ENCODE results near the gene BCL11A.

BCL11A gene

DNA sequence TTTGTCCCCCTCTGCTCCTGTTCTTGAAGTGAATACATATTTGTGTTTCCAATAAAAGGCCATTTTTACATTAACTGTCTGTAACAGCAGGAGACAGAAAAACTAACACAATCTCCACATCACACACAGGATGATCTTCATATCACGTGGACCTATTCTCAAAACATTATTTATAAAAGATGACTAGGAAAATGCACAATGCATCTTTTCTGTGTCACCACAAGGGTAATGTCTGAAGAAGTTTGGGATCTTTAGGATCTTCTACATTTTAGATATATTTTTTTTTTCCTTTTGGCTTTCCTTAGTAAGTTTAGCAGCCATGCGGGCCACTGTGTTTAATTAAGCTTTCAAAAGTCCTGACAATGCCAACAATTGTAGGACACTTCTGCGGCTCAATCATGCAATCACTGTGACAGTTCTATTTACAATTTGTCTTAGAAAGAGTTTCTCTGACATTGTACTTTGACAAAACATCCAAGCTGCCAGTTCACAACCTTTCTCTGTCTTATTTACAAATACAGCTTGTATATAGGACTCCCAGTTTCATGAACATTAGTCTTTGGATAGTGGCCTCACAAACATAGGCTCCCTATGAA, 12.3 kb downstream of the BCL11A start:
- peak; percentile 5 for DNase-seq

DNA sequence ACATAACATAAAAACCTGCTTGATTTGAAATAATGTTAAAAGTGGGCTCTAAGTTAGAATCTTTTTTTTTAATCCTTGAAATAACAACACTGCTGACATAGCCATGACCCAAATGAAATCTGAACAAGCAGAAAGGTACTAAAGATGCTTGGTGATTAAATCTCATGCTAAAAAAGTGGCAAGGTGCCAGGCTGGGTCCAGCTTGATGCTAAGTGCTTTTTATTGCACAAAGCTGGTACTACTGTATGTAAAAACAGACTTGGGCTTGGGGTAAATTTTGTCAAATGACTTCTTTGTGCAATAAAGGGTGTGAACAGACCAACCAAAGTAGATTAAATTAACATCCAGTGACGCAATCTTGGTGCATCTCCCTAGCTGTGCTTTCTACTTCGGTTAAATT, 13.4 kb downstream of the BCL11A start:
- DNase-seq, result peak; percentile 54

DNA sequence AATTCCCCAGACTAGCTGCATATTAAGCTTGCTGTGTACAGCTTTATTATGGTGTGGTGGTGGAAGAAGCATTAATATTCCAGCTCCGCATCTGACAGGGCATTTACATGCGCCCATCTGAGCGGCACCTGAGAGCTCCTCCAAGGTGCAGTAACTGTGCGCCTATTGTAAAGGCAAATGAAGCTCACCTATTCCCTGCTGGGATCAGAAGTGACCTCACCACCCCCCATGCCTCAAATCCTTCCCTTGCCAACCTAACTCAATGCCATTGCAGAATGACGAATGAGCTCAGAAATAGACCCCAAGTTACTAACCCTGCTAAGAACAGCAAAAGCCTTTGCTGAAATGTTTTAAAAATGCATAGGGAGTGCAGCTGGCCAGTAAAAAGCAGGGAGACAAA, 14.3 kb downstream of the BCL11A start:
- no peak for DNase-seq

DNA sequence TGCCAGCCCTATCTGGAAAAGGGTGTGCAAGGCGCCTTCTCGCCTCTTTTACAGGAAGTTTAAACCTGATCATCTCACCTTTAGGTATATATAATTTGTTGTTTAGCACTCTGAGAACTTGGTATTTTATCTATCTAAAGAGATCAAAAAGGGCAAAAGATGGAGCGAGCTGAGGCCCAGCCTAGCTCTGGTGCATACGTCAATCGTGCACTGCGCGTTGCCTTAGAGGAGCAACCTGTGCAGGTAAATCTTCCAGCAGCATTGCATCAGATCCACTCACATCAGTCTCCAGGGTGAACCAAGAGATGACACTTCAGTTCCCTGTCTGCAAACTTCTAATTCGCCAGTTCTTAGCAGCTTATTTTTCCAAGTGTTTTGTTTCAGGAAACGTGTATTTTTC, 15.4 kb downstream of the BCL11A start:
- DNase-seq, result no peak

DNA sequence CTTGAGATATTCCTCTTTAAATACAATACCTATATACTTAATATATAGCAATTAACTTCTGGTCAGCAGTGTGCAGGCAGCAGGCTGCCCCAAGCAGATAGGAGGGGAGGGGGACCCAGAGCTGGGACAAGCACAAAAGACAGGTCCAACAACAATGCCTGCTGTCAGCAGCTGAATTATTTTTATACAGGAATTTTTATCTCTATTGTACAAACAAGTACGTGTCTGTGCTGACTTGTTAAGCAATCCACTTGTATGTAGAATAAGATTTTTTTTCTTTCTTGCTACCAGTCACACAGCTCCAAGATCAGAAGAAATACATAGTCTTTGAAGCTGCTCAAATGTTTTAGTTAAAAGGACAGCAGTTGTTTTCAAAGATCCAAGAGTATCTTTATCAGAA, 16.7 kb downstream of the BCL11A start:
- DNase-seq, result no peak

DNA sequence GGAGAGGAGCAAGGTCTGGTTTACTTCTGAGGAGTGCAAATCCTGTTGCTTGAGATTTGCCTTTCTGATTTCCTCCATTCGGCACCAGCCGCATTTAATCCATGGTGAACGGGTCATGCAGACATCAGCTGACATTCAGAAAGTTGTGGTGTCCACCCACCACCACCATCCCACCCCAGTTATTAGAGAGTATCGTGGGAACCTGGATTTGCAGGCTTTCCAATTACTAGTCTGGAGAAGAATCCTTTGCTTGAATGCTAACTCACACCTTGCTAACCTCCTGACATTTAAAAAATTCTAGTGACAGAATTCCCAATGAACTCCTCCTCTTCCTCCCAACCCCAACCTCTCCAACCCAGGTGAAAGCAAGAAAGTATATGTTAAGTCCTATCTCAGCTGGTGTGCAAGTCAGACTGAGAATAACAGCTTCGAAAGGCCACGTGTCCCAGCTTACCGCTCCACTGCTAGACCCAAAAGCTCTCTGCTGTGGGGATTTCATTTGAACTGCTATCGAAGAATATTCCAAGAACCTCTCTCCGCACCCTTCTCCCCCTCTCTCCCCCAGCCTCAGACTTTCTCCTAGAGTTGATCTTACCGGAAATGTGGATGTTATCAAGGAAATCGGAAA, 17.7 kb downstream of the BCL11A start:
- DNase-seq, result no peak

DNA sequence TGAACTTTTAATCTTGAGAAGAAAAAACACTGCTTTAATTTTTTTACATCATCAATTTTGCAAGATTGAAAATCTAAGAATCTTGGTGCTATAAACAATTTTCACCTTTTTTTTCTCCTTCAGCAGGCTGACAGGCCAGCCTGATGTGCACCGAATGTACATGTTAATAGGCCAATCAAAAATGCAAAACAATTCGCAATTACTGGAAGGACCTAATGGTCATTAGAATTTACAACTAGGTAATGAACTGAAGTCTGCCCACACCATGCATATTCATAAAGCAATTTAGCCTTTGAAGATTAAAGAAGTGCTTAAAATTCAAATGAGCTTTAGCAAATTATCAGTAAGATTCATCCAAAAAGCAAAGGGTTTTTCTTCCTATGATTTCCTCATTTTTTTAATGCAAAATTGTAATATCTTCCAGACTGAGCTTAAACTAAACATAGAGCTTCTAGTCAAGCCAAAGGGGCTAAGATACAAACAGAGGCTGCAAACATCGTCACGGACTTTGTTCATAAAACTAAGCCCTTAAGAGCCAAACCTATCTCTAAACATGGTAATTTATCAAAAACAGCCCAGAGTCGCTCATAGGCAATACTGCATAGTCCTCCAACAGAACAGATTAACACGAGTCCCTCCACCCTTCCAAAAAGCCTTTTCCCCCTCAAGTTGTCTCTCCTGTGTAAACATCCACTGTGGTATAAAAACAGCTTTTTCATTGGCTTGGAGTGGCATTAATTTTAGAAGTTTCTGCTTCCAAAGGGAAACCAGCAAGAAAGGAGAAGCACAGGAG, 18.4 kb downstream of the BCL11A start:
- DNase-seq, result no peak

DNA sequence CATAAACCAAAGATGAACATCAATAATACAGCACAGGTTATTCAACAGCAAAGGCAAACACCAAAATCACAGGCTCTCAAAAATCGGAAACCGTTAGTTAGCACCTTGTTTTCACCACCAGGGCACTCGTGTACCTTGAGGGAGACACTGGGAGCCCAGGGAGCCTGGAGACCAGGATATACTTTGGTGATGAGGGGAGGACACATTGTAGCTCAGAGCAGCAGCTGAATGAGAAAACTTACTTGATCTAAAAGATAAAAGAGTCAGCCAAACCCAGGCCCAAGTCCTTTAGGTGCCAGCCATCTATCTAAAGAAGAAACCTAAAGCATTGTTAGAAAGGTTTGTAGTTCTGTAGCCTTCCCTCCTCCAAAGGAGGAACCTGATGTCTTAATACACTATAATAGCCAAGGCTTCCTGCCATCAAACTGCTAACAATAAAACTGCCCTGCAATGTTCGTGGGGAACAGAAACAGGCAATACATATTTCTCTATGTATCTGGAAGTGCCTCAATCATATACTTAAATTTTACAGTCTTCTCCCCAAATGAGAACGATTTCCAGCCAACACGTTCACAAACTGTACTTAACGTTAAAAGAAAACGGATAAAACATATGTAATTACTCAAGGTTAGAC, 19.3 kb downstream of the BCL11A start:
- DNase-seq, result peak; percentile 55

DNA sequence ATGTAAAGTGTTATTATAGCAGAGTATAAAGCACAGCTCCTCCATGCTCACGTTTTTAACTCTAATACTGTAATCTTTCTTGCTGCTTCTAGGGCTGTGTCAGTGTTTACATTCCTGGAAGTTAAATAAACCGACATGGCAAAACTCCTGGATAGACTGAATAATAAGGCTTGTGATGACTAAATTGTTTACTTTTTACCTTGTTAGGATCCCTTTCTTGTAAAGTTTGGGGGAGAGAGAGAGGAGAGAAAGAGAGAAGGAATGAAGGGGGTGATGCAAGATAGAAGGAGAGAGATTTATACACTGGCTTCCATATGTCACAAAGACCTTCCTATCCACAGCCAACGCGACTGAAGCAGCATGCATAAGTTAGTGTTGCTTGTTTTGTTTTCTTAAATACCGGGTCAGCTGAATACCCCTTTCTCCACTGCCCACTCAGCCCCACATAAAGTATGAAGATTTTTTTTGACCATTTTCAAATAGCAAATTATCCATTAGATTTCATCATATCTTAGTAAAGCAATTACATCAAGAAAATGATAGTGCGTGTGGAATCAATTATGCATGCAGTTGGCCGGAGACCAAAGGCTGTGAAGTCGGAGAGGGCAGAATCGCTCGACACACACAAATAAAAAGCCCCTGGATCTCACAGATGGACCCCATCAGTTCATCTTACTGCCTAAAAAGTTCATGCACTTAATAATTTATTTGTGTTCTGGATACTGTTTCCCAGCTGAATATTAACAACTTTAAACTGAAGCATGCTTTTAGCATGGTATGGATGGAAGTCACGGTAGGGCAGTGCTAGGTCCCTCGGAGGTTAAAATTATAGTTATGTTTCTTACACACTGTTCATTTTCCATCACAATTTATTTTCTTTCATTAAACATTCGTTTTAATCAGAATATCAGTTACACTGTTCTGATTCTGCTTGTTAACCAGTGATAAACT, 20.1 kb downstream of the BCL11A start:
- peak; percentile 50 for DNase-seq

DNA sequence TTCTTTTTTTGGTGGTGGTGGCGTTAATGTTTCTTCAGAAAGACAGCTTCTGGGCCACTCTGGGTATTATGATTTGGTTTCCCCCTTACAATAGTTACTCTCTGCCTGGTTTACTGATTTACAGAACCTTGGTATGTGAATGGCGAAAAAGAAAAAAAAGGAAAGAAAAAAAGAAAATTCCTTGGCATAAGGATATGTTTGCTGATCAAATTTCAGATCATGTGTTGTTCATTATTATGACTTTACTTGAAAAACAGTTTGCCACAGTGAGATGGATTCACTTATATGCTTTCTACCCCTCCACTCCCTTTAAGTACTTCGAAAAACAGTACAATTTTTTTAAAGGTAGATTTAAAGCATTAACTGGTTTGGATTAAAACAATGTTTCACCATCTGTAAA, 21.0 kb downstream of the BCL11A start:
- no peak for DNase-seq

DNA sequence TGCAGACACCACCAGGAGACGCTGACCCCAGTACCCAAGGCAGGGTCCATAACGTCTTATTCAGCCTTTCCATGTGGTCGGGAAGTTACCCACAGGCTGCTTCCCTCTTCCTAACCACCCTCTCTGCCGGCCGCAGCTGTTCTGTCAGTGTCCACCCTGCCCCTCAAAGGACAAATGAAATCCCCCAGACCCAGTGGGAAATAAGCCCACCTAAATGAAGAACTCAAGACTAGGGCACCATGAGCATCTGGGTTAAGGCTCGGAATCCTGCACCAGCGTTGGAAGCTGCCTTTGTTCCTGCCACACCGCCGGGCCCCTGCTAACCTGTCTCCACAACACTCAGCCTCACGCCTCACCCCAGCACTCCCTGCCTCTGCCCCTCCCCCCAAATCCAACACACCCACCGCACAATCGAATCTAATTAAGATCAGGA, 21.7 kb downstream of the BCL11A start:
- no peak for DNase-seq

DNA sequence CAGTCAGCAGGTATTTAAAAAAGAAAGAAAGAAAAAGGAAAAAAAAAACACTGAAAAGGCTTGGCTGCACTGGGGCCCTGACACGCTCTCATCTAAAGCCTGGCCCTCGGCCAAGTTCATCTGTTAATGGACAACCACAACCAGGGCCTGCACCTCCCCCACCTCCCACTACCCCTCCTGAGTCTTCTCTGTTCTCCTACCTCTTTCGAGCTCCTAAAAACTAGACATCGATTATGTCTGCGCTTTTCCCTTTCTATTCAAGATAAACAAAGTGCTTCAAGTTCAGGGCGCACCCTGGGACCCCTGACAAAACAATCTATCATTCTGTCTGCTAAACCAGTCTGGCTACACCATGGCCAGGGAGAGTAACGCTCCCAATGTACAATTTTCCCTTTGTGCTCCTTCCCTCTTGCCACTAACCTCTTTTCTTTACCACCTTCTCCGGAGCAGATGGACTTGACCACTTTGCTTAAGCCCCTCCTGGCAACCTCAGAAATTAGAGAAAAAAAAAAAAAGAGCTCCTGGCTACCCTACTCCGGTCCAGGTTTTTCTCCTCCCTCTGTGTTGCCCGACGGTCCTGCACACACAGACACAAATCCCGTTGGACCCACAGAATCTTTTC, 22.7 kb downstream of the BCL11A start:
- peak; percentile 80 for DNase-seq

DNA sequence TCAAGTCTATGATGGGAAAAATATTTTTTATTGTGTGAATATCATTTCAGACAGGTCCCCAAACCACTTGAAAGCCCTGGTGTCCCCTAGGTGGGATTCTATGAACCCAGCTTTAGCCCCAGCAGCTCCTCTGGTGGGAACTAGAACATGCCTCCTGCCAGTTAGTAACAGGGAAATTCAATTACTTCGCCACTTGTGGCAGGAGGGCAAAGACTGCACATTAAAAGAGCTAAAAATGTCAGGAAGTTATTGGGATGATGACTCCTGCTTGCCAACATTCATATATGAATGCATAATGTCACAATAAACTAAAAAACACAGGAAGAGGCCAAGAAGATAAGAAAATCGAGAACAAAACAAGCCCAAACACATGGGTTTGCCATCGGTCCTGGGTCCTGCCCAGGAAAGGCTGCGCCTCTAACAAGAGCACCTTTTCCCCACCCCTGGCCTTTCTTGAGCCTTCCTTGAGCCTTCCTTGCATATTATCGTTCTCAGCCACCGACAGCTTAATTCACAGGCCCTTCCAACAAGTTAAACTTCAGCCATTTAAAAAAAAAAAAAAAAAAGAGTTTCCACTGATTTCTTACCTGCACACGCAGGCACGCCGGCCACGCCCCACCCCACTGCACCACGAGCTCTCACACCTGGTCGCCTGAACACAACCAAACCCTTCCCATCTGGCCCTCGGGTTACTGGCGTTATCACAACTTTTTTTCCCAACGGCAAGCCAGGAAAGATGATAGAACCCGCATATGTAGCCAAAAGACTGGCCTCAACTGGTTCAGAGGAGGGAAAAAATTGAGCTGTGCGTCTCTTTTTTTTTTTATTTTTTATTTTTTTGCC, 23.4 kb downstream of the BCL11A start:
- DNase-seq, result peak; percentile 77

DNA sequence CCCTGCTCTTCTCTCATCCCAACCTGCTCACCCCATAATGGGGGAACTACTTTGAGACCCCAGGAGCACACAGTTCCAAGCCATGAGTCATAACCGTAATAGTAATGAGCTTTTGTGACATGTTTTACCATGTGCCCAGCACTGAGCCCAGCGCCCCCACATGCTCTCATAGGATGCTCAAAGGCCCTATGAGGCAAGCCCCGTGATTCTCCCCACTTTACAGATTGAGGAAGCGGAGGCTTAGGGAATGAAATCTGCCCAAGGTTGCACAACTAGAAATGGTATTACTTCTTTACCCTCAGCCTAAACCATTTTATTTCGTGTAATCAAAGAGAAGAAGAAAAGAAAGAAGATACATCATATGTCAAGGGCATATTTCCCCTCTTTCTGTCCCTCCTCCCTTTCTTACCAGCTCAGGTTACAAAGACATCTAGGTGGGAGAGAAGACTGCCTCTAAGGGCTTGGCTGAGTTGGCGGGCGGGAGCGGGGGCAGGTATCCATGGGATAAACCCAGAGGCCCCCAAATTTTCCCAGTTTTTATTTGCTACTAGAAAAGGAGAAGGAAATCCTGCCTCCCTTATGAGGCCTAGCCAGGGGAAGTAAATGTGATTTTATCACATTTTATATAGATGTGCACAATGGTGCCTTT, 24.2 kb downstream of the BCL11A start:
- DNase-seq, result no peak

DNA sequence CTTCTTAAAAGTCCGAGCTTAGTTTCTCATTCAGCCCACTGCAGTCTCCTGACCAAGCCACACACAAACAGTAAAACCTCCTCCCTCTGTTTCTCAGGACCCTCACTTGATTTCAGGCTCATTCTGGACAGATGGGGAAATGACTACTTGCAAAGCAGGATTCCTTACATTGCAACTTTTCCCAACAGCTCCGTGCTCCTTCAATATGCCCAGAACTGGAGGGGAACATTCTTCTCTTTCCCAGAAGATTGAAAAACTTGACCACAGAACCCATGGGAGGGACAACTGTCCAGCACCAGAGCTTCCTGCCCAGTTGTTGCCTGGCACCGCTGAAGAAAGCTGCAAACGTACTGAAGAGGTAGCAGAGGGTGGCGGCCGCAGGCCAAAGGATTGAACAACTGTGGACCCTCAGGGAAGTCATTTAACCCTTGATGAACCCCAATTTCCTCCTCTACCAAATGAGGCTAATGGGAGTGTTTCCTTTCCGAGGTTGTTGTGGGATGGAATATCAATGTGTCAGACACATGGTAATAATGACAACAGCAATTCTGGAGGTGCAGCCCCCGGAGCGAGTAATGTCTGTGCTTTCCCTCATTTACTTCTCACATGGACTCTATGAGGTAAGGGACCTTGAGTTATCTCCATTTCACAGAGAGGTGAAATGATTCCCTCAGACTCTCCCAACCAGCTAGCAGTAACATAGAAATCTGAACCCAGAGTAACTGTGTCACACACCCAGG, 25.0 kb downstream of the BCL11A start:
- no peak for DNase-seq

DNA sequence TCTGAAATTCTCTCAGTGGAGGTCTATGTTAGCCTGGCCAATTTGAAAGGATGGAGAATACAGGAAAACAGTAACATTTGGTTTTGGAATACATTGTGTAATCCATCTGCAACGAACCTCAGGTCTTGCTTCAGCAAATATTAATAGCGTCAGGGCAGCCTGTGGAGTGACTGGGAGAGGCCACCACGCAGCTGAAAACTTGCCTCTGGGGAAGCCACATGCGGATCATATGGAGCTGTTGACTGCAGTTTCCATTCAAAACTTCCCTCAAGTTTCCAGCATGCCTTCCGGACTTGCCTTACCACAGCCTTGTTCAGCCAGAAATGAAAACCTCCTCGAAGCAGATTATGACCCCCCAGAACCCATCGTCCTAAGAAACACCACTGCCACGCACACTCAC, 25.7 kb downstream of the BCL11A start:
- no peak for DNase-seq

DNA sequence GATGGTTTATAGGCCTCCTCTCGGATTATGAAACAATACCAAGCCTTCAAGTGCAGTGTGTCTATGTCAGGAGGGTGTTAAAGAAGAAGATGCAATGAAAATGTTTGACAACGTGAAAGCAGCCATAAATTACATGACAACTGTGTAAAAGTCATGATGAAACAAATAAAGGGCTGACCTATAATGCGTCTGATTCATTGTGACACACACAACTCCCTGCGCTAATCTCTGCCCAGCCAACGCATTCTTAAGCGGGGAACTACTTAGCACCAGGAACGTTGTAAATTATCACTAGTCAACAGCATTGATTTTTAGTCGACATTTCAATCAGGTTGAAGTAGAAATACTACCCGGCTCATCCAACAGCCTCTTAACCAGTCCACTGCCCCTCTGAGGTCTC, 26.8 kb downstream of the BCL11A start:
- DNase-seq, result no peak

DNA sequence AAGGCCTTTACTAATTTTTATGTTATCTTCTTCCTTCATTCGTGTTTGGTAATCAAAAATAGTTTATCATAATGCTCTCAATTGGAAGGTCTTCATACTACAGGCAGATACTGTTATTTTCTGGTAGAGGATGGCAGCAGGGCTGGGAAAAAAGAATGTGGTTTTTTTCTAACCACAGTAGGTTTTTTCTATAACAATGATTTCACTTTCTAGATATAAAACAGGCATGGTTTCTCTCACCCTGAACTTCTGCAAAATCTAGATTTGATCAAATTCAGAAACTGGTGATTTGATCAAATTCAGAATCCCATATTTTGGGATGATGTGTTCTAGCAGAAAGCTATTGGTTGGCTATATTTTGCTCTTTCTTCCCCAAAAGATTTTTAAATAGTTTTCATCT, 27.6 kb downstream of the BCL11A start:
- DNase-seq, result no peak

DNA sequence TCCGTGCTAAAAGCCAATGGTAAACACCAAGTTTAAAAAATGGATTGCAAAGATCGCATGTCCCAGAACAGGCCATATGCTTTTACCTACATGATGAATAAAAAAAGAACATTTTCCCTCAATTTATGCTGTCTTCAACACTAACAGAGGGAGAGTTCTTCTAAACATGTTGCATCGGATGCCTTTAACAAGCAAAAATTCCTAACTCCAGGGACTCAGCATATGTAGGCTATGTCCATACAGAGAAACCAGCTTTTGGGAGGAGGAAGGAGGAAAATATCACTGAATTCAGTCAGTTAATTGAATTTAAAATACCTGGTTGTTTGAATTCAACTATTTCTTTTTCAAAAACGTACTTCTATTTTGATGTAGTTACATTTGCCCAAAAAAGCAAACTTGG, 28.6 kb downstream of the BCL11A start:
- DNase-seq, result no peak

DNA sequence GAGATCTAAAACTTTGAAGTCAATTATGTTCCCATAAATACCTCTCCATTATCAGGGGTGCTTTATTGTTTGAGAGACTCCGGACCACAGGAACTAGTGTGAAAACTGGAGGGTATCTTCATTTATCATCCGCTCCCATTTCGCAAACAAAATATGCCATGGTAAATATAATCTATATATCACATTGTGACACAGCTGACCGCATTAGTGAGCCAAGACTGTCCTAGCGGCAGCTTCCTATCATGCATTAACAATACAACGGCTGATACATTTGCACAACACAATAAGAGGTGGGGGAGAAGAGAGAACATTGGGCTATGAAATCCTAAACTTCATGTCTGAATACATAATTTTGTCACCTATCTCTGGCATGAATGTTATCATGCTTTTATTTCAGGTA, 29.5 kb downstream of the BCL11A start:
- DNase-seq, result no peak
